T-helper 1 cell (primary cell): ENCODE results near the gene RSBN1L.
"Not testable (repeated sequence)": the region's sequence is repeated elsewhere in the genome, so short reads cannot be mapped to it uniquely, and the experiment has no call there.

Experiments used
- DNase-seq, 5 donors: peaks; one replicate each; pipeline ENCODE4 v3.0.0-alpha.2; 2012 to 2020

The RSBN1L gene

GRCh38 chr7:77687747-77688144, 8.5 kb upstream of the RSBN1L start:
- peak in 1 of 5 donors; percentile 32 for DNase-seq

GRCh38 chr7:77690289-77690688, 6.0 kb upstream of the RSBN1L start:
- no peak for DNase-seq

DNA sequence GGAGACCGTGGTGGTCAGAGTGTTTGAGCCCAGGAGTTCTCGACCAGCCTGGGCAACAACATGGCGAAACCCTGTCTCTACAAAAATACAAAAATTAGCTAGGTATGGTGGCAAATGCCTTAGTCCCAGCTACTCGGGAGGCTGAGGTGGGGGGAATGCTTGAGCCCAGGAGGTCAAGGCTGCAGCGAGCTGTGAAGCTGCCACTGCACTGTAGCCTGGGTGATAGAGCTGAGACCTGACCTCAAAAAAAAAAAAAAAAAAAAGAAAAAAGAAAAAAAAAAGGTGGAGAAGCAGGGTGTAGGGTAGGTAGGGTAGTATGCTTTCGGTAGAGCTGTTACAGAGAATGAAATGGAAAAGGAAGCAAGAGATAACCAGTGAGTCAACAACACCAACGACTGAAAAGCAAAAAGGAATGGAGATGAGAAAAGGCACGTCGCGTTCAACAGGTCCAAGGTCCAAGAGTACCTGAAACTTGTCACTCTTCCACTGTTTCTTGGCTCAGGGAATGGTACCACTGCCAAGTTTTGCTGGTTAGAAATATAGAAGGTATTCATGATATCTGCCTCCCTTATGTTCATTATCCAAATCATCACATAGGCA, 4.3 kb upstream of the RSBN1L start:
- DNase-seq, result no peak

GRCh38 chr7:77693830-77694583, 2.3 kb upstream of the RSBN1L start:
- DNase-seq, result no peak

- DNase-seq, result peak in 4 of 5 donors; percentile 23 to 63 (median 40)
Observed at GRCh38 chr7:77696643-77697534, 630 bp downstream of the RSBN1L start.

- peak in 3 of 5 donors; percentile 8 to 18 (median 13) for DNase-seq
Observed at GRCh38 chr7:77697535-77697831, 1.2 kb downstream of the RSBN1L start.

DNA sequence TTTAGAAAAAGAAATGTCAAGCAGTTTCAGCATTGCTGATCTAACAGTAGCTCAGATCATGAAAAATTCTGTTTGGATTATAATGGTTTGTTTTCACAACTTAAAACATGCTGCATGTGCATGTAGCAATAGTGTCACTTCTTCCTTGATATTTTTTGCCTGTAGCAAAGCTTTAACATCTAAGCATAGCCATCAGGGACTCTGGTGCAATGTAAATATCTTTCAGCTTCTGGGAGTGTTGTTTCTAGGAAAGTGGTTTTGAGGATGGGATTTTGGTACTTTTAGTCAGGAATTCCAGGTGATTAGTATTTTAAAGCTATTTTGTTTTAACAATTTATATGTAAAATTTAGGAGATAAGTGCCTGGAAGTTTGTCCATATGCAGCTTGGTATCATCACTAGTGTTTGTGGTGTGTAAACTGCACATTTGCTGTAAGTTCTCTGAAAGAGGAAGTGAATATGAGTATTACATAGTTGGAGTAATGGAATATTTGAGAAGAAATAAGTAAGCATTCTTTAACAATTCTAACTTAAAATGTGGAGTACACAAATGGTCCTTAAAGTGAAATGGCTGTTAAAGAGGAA, 1.9 kb downstream of the RSBN1L start:
- DNase-seq, result no peak

DNA sequence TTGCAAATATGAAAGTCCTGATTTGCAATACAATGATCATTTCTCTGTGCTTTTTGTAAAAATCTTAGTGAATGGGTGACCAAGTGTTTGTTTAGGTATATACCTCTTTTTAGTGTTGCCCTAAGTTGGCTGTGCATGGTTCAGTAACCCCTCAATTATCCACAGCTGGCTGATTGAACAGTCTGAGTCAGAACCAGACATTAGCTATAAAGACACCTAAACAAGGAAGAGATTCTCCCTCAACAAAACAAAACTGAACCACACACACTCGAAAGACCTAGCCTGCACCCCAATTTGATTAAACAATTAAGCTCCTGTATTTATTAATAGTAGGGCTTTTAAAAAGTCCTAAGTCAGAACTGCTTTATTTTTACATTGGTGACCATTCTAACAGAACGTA, 2.8 kb downstream of the RSBN1L start:
- no peak for DNase-seq

DNA sequence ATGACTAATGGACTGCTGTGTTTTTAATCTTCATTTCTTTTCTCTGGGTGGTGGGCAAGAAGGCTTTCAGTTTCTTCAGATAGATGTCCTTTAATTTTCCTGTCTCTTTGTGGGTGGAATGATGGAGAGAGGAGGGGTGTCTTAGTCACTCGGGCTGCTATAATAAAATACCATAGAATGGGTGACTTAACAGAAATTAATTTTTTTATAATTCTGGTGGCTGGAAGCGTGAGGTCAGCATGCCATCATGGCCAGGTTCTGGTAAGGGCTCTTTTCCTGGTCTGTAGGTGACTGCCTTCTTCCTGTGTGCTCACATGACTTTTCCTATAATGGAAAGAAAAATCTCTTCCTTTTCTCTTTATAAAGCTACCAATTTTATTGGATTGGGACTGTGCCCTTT, 6.3 kb downstream of the RSBN1L start:
- no peak for DNase-seq

DNA sequence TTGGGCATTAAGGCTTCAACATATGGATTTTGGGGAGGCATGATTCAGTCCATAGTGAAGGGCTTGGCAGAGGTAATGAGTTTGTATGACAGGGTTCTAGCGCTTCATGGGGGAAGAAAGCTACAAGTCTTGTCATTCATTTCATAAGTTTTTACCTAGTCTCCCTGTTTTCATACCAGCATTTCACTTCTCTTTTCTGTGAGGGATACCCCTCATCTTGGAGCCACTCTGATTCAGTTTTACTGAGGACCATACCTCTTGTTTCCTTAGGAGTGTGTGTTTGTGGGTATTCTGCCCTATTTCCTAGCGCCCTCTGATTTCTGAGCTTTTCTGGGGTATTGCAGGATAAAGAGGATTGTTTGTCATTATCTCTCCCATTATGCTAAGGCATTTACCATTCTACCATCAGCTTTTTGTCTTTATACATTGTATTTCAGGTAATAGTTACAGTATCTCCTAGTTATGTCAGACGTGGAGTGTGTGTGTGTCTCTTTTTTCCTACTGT, 6.8 kb downstream of the RSBN1L start:
- DNase-seq, result no peak

DNA sequence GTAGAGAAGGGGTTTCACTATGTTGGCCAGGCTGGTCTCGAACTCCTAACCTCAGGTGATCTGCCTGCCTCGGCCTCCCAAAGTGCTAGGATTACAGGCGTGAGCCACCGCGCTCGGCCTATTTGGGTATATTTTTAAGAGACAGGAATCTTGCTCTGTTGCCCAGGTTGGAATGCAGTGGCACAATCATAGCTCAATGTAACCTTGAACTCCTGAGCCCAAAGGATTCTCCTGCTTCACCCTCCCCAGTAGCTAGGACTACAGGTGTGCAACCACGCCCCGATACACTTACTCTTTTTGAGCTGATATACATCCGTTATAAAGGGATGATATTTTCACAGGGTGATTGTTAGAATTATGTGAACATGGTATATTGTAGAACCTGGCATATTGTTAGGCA, 7.4 kb downstream of the RSBN1L start:
- DNase-seq, result not testable (repeated sequence)

DNA sequence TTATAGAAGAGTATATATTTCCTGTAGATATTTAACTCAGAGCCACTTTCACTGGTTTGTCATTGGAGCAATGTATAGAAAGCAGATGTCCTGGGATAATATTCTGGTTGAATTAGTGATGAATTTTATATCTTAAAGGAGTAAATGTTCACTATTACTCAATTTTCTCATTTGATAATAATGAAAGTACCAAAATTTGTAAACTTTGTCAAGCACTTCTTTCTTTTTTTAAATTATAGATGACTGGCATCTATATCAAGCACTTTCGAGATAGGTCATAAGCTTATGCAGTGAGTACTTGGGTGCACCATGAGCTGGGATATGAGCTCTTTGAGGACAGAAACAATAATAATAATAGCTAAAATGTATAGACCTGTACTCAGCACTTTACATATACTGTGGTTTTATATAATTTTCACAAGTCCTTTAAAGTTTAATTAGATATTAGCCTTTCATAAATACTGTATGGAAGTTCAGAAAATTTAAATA, 11.3 kb downstream of the RSBN1L start:
- no peak for DNase-seq

DNA sequence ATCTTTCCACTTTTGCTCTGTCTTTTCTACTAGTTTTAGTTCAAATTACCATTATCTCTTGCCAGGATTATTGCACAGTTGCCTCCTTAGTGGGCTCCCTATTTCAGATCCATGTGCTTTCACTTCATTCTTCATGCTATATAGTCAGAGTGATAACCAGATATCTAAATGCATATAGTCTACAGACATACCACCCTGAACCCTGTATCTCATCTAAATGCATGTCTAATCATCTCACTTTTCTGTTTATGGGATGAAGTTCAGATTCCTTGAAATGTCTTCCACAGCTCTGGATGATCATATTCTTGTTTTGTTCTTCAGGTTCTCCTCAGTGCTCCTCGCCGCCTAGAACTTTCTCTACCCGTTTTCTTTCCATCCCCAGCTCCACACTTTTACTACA, 13.8 kb downstream of the RSBN1L start:
- no peak for DNase-seq

DNA sequence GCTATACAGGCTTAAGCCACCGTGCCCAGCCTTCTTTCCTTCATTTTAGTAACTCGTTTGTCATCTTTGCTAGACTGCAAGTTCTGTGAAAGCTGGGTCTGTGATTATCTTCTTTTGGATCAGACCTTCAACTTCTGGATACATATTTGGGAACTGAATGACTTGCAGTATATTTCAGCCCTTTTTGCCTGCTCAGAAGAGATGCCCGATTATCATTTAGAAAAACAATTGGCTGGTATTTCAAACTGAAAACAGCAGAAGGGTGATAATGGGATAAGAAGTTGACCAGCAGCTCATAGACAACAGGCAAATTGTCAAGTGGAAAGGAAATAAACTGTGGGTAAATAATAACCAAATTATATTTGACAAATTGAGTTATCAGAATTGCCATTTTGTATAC, 14.6 kb downstream of the RSBN1L start:
- DNase-seq, result no peak

DNA sequence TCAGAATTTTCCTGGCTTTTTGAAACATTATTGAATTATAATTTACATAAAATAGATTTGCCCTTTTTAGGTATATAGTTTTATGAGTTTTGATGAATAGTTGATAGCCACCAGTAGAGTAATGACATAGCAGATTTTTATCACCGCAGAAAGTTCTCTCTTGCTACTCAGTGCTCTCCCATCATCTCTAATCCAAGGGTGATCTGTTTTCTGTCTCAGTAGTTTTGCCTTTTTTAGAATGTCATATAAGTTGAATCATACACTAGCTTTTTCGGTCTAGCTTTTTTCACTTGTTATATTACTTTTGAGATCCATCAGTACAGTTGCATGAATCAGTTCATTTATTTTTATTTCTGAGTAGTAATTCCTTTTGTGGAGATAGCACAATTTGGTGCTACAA, 17.9 kb downstream of the RSBN1L start:
- no peak for DNase-seq

- DNase-seq, result not testable (repeated sequence)
Observed at GRCh38 chr7:77714931-77715330, 18.7 kb downstream of the RSBN1L start.

DNA sequence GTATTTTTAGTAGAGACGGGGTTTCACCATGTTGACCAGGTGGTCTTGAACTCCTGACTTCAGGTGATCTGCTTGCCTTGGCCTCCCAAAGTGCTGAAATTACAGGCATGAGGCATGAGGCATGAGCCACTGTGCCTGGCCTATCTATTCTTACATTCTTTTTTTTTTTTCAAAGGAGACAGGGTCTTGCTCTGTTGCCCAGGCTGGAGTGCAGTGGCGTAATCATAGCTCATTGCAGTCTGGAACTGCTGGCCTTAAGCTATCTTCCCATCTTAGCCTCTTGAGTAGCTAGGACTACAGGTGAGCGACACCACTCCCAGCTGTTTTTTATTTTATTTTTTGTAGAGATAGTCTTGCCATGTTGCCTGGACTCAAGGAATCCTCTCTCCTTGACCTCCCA, 20.5 kb downstream of the RSBN1L start:
- no peak for DNase-seq

GRCh38 chr7:77717566-77717965, 21.3 kb downstream of the RSBN1L start:
- not testable (repeated sequence) for DNase-seq

DNA sequence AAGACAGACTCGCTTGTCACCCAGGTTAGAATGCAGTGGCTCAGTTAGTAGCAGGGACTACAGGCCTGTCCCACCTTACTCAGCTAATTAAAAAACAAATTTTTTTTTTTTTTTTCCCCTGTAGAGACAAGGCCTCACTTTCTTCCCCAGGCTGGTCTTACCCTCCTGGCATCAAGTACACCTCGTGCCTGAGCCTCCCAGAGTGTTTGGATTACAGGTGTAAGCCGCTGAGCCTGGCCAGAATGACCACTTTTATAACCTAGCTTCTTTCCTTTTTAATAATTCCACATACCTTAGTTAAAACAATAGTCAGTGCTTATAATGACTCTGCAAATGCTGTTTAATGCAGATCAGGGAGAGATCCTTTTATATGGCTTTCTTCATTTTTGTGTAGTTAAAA, 31.3 kb downstream of the RSBN1L start:
- DNase-seq, result no peak

GRCh38 chr7:77727936-77728701, 31.9 kb downstream of the RSBN1L start:
- DNase-seq, result no peak

- DNase-seq, result no peak
Observed at GRCh38 chr7:77729574-77730348, 33.5 kb downstream of the RSBN1L start.
